Colonic mucosa (tissue), 4 donors: Measurements from ENCODE around the gene FCN3. TPM values are rescaled to one million over a fixed set of nuclear protein-coding genes. Genes with fewer than 3 reads are reported as not detected.

Source experiments
- DNase-seq: peaks from one replicate; pipeline ENCODE4 v3.0.0-alpha.2; 2020
- H3K27ac ChIP-seq: fragments of 200-600 bp; one replicate; pipeline ENCODE4 v1.8.0; 2021
- H3K27me3 ChIP-seq: fragments of 200-600 bp; one replicate; pipeline ENCODE4 v1.8.0; 2021
- H3K36me3 ChIP-seq: fragments of 200-600 bp; one replicate; pipeline ENCODE4 v1.8.0; 2021
- H3K4me1 ChIP-seq: fragments of 200-600 bp; one replicate; pipeline ENCODE4 v1.8.0; 2021; ENCODE audit warnings: mild to moderate bottlenecking
- H3K4me3 ChIP-seq: fragments of 200-600 bp; one replicate; pipeline ENCODE4 v1.8.0; 2021
- H3K9ac ChIP-seq, 2 donors: one replicate each; pipeline ENCODE4 v1.7.0; 2013; ENCODE audit warnings: control low read depth in 2 of 2, low read depth in 2 of 2, low read length in 2 of 2
- H3K9me3 ChIP-seq: fragments of 200-600 bp; one replicate; pipeline ENCODE4 v1.8.0; 2021
- CTCF ChIP-seq: fragments of 200-600 bp; IDR thresholded peaks from one replicate; pipeline ENCODE4 v1.8.0; 2022; ENCODE audit warnings: antibody characterized with exemption, mild to moderate bottlenecking
- intact Hi-C: fragments of 100-400 bp; cut with DNase I; formaldehyde crosslinking; loops from one replicate; pipeline ENCODE4 v1.14.1; 2022
- total RNA-seq, 2 donors: library from RNA; stranded (reverse); fragmentation: NEBNext Ultra II Directional in 1 of 2; extraction: Animal tissue kit (Norgen Biotek cat#: 25700) in 1 of 2; gene quantifications; one replicate each; pipeline ENCODE4 v1.2.1, GENCODE V29; 2021
- donor health status: healthy.
- donor health status: DM: no; HTN: no; CAD: no.
- donor health status: DM: no; HTN: no; CAD: no.

Gene FCN3
- total RNA-seq, 2 donors from 2014 or later = 0.42 to 1.5 TPM

GRCh38 chr1:27333717-27334279 lies 40.8 kb downstream of the FCN3 start:
- no peaks in the 10 kb centered on the region for H3K27me3 ChIP-seq
- H3K36me3 ChIP-seq = no peaks in the 10 kb centered on the region

GRCh38 chr1:27332536-27333281 lies 41.9 kb downstream of the FCN3 start:
- no peaks in the 10 kb centered on the region for H3K9me3 ChIP-seq
- TF ChIP-seq CTCF = peak; percentile 83
- intact Hi-C loops = no loop called here
- no peak for DNase-seq
- H3K36me3 ChIP-seq = no peaks in the 10 kb centered on the region
- H3K27me3 ChIP-seq = no peaks in the 10 kb centered on the region
- no peaks in the 10 kb centered on the region for H3K4me1 ChIP-seq
- no peak overlapping the region for H3K4me3 ChIP-seq
- H3K9ac ChIP-seq = no peak overlapping the region
- no peak overlapping the region for H3K27ac ChIP-seq

More at GRCh38 chr1:27333717-27334279, 40.8 kb downstream of the FCN3 start:
- H3K9ac ChIP-seq = no peak overlapping the region
- H3K4me3 ChIP-seq = no peak overlapping the region
- H3K4me1 ChIP-seq = no peaks in the 10 kb centered on the region
- TF ChIP-seq CTCF = no peak
- H3K9me3 ChIP-seq = no peaks in the 10 kb centered on the region
- intact Hi-C loops = no loop called here
- no peak overlapping the region for H3K27ac ChIP-seq
- no peak for DNase-seq

GRCh38 chr1:27331922-27332321 lies 42.7 kb downstream of the FCN3 start:
- no peak overlapping the region for H3K9ac ChIP-seq
- H3K27ac ChIP-seq = no peak overlapping the region
- H3K36me3 ChIP-seq = no peaks in the 10 kb centered on the region
- no peaks in the 10 kb centered on the region for H3K9me3 ChIP-seq
- no peaks in the 10 kb centered on the region for H3K27me3 ChIP-seq
- H3K4me1 ChIP-seq = no peaks in the 10 kb centered on the region
- no peak overlapping the region for H3K4me3 ChIP-seq
- intact Hi-C loops = no loop called here
- TF ChIP-seq CTCF = no peak
- no peak for DNase-seq

GRCh38 chr1:27331426-27331825 lies 43.2 kb downstream of the FCN3 start:
- Histone ChIP-seq H3K36me3 (no peaks in the 10 kb centered on the region), H3K4me3 (no peak overlapping the region), H3K27me3 (no peaks in the 10 kb centered on the region), H3K4me1 (no peaks in the 10 kb centered on the region), H3K9me3 (no peaks in the 10 kb centered on the region), H3K9ac (no peak overlapping the region), H3K27ac (no peak overlapping the region)
- intact Hi-C loops = no loop called here
- TF ChIP-seq CTCF = no peak
- no peak for DNase-seq

- Histone ChIP-seq H3K27ac (no peak overlapping the region), H3K27me3 (no peaks in the 10 kb centered on the region), H3K4me3 (no peak overlapping the region), H3K36me3 (no peaks in the 10 kb centered on the region), H3K9ac (no peak overlapping the region), H3K9me3 (no peaks in the 10 kb centered on the region), H3K4me1 (no peaks in the 10 kb centered on the region)
- DNase-seq = no peak
- TF ChIP-seq CTCF = no peak
- intact Hi-C loops = no loop called here
These were observed 43.8 kb downstream of the FCN3 start for GRCh38 chr1:27330786-27331185.
